HG03066 (cell line): ENCODE results near the gene PFKM.
"Not testable (repeated sequence)": the region's sequence is repeated elsewhere in the genome, so short reads cannot be mapped to it uniquely, and the experiment has no call there.

ENCODE experiments used
- ATAC-seq: cut with Tn5 transposase; IDR thresholded peaks from one replicate; pipeline ENCODE4 v1.9.1; 2021; ENCODE audit warnings: low read depth; ENCODE audit not compliant: unreplicated experiment

Gene PFKM

DNA sequence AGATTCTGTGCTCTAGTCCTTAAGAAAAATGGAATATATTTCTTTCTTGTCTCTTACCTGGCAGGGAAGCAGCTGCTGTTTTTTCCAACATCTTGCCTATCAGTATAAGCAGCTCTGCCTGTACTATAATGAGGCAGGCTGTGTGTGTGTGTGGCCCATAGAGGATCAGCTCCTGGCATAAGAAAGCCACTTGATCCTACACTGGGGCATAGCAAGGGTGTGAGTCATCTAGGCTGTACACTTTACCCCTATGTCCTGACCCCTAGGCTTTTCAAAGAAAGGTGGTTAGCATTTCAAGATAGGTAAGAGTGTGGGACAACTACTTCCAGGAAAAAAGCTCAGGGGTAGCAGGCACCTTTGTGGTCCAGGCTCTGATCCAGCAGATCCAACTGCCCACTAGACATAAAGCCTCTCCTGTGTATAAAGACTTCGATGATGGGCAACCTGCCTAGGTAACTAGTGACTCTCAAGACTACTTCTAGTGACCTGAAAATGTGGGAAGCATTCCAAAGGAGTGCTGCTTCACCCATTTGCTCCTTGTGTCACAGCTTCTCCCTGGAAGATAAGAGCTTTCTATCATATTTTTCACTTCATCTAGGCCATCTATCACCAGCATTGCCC is 8.4 kb upstream of the PFKM start:
- no peak for ATAC-seq

DNA sequence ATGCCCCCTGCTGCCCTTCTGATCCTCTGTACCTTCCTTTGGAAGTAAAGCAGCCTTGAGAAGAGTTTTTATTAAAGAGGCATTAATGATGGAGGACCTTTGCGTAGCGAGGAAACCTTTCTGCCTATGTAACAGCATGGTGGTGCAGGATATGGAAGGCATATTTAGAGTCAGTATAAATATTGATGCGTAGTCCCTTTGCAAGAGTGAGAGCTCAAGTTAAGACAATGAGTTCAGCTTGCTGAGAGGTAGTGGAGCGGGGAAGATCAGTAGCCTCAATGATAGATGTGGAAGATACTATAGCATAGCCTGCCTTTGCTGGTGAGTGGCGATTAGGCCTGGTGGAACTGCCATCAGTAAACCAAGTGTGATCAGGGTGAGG is 7.9 kb upstream of the PFKM start:
- ATAC-seq, result not testable (repeated sequence)

DNA sequence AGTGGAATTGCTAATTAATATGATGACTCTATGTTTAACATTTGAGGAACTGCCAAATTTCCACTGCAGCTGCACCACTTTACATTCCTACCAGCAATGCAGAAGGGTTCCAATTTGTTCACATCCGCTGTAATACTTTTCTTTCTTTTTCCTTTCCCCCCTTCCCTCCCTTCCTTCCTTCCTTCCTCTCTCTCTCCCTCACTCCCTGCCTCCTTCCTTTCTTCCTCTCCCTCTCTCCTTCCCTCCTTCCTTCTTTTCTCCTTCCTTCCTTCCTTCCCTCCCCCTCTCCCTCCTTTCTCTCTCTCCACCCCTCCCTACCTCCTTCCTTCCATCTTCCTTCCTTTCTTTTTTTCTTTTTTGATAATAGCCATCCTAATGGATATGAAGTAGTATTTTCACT is 3.2 kb upstream of the PFKM start:
- ATAC-seq, result no peak

GRCh38 chr12:48118284-48118871 is 786 bp upstream of the PFKM start:
- ATAC-seq, result no peak

- no peak for ATAC-seq
These were observed 651 bp downstream of the PFKM start for GRCh38 chr12:48119834-48120195.

GRCh38 chr12:48121522-48121921 is 2.4 kb downstream of the PFKM start:
- no peak for ATAC-seq

- no peak for ATAC-seq
These were observed 3.1 kb downstream of the PFKM start for GRCh38 chr12:48122065-48122834.

DNA sequence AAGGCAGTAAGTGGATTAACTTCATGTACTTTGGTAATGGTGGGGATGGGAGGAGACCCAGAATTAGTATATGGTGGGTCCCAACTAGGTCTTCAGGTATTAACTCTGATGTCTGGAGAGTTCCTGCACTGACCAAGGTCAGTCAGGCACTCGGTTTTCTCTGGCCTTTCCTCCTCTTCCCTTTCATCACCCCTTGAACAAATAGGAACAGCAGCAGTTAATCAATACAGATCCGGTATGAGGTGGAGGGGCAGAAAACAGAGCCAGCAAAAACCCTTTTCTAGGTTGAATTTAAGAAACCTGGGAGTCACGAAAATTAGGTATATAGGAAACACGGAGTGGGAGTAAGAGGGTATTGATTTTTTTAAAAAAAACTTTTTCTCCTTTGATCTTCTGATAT is 4.0 kb downstream of the PFKM start:
- no peak for ATAC-seq

DNA sequence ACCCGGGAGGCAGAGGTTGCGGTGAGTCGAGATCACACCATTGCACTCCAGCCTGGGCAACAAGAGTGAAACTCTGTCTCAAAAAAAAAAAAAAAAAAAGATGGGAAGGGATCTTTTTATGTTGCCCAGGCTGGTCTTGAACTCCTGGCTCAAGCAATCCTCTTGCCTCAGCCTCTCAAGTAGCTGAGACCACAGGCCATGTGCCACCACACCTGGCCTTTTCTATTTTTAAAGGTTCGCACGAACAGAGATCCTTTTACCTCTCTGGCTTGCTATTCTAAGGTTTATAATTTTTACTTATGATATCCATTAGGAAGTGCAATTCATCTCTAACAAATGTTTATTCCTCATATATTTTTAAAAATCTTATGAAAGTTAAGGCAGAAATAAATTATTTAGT is 6.4 kb downstream of the PFKM start:
- ATAC-seq, result not testable (repeated sequence)

GRCh38 chr12:48125985-48126384 is 6.8 kb downstream of the PFKM start:
- no peak for ATAC-seq

DNA sequence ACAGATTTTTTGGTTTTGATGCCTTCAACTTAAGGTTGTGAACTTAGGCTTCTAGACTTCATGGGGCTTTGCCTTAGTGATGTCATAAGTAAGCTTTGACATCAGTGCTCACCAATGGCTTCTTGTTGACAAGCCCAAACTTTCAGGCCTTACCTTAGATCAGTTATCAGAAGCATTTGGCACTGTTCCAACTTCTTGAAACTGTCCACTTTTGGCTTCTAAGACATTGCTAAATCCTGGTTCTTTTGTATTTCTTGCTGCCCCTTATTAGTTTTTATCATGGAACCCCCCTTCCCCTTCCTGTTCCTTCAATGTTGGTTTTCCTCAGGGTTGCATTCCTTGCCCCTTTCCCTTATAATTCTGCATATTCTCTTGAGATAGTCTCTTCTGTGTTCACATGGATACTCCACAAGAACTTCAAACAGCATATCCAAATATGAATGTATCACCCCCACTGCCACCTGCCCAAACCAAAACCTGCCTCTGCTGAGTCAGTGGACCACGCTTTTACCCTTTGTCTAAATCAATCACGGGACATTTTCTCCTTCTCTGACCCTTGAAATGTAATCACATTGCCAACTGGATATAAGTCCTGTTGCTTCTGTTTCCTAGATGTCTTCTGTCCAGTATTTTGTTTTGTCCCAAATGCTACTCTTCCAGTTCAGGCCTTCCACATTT is 7.9 kb downstream of the PFKM start:
- ATAC-seq, result no peak

DNA sequence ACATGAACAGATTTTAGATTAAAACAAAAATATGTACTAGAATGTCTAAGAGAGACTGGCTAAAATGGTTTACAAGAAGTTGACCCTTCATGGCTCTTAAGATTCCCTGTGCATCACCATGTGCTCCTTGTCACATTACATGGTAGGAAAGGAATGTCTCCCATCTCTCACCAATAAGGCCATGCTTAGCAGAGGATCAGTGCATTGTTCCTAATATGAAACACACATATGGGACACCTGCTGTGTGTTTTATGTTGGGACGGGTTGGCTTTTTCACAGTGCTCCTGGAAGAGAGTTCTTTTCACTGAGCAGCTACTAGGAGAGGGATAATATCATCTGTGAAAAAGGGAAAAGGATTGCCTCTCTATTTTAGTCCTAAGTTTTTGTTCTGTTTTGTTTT is 9.6 kb downstream of the PFKM start:
- ATAC-seq, result no peak

DNA sequence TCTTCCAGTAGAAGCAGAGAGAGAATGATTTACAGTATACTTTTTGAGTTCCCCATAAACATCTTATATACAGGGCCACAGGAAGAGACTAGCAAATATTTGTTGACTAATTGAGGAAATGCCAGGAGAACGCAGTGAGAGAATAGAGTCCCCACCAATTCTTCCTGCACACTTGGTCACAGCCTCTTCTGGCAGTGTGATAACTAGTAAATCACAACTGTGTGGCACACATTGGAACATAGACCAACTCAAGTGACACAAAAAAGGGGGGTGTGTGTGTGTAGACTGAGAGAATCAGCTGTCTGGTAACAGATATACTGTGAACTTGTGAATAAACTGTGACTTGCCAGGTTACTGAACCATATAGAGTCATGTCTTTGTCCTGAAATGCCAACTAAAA is 10.2 kb downstream of the PFKM start:
- no peak for ATAC-seq

DNA sequence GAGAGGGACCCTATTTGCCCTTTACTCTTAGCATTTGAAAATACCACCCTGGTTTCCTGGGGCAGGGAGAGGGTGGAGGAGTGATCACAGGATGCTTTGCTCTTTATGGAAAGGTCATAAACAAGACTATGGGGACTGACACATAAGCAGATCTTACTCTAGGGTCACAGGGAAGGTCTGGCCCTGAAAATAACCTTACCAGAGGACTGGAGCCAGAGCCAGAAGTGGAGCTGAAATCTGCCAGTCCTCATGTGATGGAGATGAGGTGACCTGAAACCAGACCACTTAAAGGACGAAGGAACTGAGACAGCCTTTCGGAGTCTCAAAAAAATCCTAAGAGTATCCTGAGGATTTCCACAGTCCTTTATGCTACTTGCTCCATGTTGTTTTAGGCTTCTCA is 12.4 kb downstream of the PFKM start:
- no peak for ATAC-seq

- no peak for ATAC-seq
These were observed 13.7 kb downstream of the PFKM start for GRCh38 chr12:48132826-48133225.

DNA sequence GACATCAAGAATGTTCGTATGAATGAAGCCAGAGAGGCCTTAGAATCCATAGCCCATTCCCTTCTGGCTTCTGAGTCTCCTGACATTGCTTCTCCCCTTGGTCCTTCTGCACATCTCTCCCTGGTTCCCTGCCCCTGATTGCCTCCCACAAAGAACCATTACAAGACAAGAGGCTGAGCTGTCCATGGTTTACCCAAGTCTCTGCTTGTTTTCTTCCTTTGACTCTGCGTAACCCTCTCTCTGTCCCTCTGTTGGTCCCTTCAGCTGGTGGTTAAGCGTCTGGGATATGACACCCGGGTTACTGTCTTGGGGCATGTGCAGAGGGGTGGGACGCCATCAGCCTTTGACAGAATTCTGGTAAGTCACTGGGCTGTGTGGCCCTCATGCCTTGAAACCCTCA is 15.9 kb downstream of the PFKM start:
- ATAC-seq, result no peak

DNA sequence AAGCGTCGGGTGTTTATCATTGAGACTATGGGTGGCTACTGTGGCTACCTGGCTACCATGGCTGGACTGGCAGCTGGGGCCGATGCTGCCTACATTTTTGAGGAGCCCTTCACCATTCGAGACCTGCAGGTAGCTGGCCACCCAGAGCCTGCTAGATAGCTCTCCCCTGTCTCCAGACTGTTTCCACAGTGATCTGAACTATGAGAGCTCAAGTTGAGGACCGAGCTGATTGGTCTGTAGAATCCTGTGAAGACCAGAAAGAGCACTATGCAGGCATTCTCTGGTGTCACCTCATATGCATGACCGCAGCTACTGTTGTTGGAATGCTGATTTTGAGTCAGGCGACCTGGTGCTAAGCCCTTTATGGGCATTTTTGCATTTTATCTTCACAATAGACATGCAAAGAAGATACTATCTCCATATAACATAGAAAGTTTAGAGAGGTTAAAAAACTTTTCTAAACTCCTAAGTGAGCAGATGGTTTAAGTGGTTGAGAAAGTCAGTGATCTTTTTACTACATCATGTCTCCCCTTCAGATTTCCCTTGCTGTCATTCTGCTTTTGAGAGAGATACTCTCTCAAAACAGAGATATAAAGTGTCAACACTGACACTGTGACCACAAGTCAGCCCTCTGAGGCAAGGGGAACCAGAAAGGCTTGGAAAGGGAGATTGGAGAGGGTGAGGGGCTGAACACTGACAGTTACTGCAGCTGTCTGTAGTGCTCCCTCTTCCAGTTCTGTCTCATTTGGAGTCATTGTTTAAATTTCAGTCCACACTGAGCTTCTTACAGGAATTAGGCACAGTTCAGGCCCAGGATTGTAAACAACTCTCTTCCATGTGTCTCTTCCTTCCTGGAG is 23.9 kb downstream of the PFKM start:
- no peak for ATAC-seq

DNA sequence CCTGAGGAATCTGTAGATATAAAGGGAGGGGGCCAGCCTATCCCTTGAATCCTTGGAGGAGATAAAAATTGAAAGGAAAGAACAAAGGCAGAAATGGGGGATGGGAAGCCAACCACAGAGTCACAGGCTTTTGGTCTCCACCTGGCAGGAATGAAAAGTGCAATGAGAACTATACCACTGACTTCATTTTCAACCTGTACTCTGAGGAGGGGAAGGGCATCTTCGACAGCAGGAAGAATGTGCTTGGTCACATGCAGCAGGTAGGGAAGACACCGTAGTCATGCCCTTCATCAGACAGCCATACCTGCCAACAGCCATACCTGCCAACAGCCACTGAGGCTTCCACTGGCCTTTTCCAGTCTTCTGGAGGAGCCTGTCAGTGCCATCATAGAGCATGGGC is 24.7 kb downstream of the PFKM start:
- ATAC-seq, result no peak

DNA sequence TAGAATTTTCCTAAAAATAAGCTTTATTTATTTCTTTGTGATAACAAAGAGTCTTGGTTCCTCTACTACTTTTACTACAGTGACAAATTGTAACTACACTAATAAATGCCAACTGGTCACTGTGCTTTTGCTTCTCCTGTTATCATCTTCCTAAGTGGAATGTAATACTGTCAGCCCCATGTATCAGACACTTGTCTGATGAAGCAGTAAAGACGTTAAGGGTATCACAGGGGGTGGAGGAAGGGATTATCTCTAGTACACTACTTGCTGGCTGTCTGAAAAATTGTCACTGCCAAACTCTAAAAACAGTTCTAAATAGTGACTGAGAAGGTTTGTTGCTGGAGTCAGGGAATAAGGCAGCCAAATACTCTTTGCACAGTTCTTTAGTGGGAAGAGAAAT is 26.8 kb downstream of the PFKM start:
- ATAC-seq, result no peak

- no peak for ATAC-seq
These were observed 32.1 kb downstream of the PFKM start for GRCh38 chr12:48151103-48151771.
